GM21390 (cell line): ENCODE data around the gene FXYD7.
"Not testable (repeated sequence)": the region's sequence is repeated elsewhere in the genome, so short reads cannot be mapped to it uniquely, and the experiment has no call there.

Experiments used
- ATAC-seq: cut with Tn5 transposase; IDR thresholded peaks from one replicate; pipeline ENCODE4 v1.9.1; 2021; ENCODE audit not compliant: unreplicated experiment

FXYD7 gene

GRCh38 chr19:35142606-35143230, 337 bp upstream of the FXYD7 start:
- no peak for ATAC-seq

GRCh38 chr19:35143818-35144217, 763 bp downstream of the FXYD7 start:
- no peak for ATAC-seq

- no peak for ATAC-seq
These were observed 1.2 kb downstream of the FXYD7 start for GRCh38 chr19:35144259-35144599.

GRCh38 chr19:35144600-35145436, 1.8 kb downstream of the FXYD7 start:
- ATAC-seq: no peak

GRCh38 chr19:35146746-35147459, 3.8 kb downstream of the FXYD7 start:
- no peak for ATAC-seq

- no peak for ATAC-seq
These were observed 6.4 kb downstream of the FXYD7 start for GRCh38 chr19:35149463-35149862.

- no peak for ATAC-seq
These were observed 7.4 kb downstream of the FXYD7 start for GRCh38 chr19:35150445-35150844.

GRCh38 chr19:35151273-35152065, 8.4 kb downstream of the FXYD7 start:
- ATAC-seq: no peak

GRCh38 chr19:35153129-35153522, 10.1 kb downstream of the FXYD7 start:
- ATAC-seq: not testable (repeated sequence)

- no peak for ATAC-seq
These were observed 10.9 kb downstream of the FXYD7 start for GRCh38 chr19:35153701-35154524.

GRCh38 chr19:35154525-35155406, 11.7 kb downstream of the FXYD7 start, which contains the start of gene FXYD5:
TSS of gene FXYD5 (plus strand) at chr19:35154735. CDS start at chr19:35155551, 816 bp downstream.
- no peak for ATAC-seq

- ATAC-seq: no peak
These were observed 12.4 kb downstream of the FXYD7 start for GRCh38 chr19:35155441-35155840.

GRCh38 chr19:35155981-35156672, 13.1 kb downstream of the FXYD7 start:
- no peak for ATAC-seq

GRCh38 chr19:35156673-35157014, 13.6 kb downstream of the FXYD7 start:
- no peak for ATAC-seq

GRCh38 chr19:35157431-35157830, 14.4 kb downstream of the FXYD7 start:
- no peak for ATAC-seq

- no peak for ATAC-seq
These were observed 16.6 kb downstream of the FXYD7 start for GRCh38 chr19:35159606-35160005.

- ATAC-seq: no peak
These were observed 17.8 kb downstream of the FXYD7 start for GRCh38 chr19:35160629-35161433.

GRCh38 chr19:35161434-35161743, 18.3 kb downstream of the FXYD7 start:
- ATAC-seq: no peak
